B cell (primary cell): ENCODE measurements around the gene ATF7IP2.

Experiments used
- CTCF ChIP-seq: fragments of 200-600 bp; IDR thresholded peaks from one replicate; pipeline ENCODE4 v1.8.0; 2022; ENCODE audit warnings: antibody characterized with exemption, mild to moderate bottlenecking
- EZH2 ChIP-seq: IDR thresholded peaks from 2 replicates; pipeline ENCODE4 v1.6.1; 2012; ENCODE audit warnings: borderline replicate concordance, low read depth, mild to moderate bottlenecking, moderate library complexity, low read length; ENCODE audit not compliant: insufficient read depth, poor library complexity, severe bottlenecking

- no peak for TF ChIP-seq CTCF
- TF ChIP-seq EZH2: no peak
These were observed 100.0 kb downstream of the ATF7IP2 start for GRCh38 chr16:10485698-10486382.
